ENCODE measurements around the gene VN1R2. TPM values are rescaled to one million over a fixed set of nuclear protein-coding genes. Genes with fewer than 3 reads are reported as not detected.
"Not testable (repeated sequence)": the region's sequence is repeated elsewhere in the genome, so short reads cannot be mapped to it uniquely, and the experiment has no call there.

VN1R2 gene
- total and polyA plus RNA-seq, 12 donors: not detected

DNA sequence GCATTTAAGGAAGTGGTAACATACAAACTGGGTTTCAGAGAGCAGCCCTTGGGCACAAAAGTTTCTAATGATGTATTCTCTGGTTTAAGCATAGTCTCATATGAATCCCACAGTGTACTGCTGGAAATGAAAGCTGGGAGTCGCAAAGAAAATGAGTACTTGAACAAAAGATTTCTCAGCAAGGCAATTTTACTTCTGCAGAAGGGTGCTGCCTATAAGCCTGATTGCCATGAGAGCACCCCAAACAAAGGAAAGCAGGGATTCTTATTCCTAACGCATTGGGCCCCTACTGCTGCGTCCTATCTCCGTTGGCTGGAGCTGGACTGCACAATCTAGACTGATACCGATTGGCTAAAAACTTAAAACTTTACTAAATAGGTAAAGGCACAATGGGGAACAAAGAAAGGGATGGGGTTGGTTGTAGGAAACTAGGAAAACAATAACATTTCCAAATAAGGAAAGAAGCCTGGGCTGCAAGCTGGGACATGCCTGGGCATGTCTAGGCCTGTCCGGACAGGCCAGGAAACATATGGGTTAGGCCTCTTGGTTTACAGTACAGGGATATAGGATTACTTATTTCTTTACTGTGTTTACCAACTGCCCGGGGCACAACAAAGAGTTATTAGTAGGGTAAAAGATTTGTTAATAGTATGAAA lies 36.8 kb downstream of the VN1R2 start:
- DNase-seq: no peak
- Histone ChIP-seq H3K4me3 (no peak overlapping the region), H3K9me3 (replicated peaks in 1 of 3) (no peaks in the 10 kb centered on the region), H3K36me3 (replicated peaks in 1 of 2) (no peaks in the 10 kb centered on the region), H3K27me3 (no peaks in the 10 kb centered on the region), H3K27ac (no peak overlapping the region), H3K4me1 (replicated peaks in 1 of 2) (no peaks in the 10 kb centered on the region)
- intact Hi-C loops (cut with DNase I): no loop called here
- WGBS, 4 donors: 71 to 87% (median 83%) methylated on average over 7 of the region's 7 CpGs
- TF ChIP-seq POLR2A (IDR thresholded peaks at IDR 0.05): no peak
- TF ChIP-seq, protein P1, sequence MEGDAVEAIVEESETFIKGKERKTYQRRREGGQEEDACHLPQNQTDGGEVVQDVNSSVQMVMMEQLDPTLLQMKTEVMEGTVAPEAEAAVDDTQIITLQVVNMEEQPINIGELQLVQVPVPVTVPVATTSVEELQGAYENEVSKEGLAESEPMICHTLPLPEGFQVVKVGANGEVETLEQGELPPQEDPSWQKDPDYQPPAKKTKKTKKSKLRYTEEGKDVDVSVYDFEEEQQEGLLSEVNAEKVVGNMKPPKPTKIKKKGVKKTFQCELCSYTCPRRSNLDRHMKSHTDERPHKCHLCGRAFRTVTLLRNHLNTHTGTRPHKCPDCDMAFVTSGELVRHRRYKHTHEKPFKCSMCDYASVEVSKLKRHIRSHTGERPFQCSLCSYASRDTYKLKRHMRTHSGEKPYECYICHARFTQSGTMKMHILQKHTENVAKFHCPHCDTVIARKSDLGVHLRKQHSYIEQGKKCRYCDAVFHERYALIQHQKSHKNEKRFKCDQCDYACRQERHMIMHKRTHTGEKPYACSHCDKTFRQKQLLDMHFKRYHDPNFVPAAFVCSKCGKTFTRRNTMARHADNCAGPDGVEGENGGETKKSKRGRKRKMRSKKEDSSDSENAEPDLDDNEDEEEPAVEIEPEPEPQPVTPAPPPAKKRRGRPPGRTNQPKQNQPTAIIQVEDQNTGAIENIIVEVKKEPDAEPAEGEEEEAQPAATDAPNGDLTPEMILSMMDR (IDR thresholded peaks at IDR 0.05): no peak

DNA sequence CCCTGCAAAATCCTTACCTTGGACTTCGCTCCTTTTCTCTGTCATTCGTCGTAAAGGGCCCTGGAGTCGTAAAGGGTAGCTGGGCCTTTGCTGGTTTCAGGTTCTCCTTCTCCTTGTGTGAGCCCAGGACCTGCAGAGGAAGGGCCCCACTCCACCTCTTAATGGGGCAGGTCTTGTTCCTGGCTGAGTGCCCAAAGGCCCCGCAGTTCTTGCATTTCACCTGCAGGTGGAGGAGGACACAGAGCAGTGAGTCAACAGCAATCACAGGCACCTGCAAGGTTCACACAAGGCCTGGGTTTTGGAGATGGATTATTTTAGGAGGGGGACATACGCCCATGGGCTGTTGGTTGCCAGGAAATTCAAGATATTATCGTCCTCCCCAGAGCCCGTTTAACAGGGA lies 43.2 kb downstream of the VN1R2 start:
- H3K36me3 ChIP-seq (replicated peaks in 1 of 2); DNase-seq; H3K9me3 ChIP-seq (replicated peaks in 1 of 3); intact Hi-C loops (cut with DNase I); H3K27ac ChIP-seq; H3K4me3 ChIP-seq; H3K4me1 ChIP-seq (replicated peaks in 1 of 2); H3K27me3 ChIP-seq: not testable (repeated sequence)
- 29 to 53% methylated on average over 1 to 2 of the region's 8 CpGs; no CpG with 5 or more reads in 2 of the 4 donors for WGBS, 4 donors

DNA sequence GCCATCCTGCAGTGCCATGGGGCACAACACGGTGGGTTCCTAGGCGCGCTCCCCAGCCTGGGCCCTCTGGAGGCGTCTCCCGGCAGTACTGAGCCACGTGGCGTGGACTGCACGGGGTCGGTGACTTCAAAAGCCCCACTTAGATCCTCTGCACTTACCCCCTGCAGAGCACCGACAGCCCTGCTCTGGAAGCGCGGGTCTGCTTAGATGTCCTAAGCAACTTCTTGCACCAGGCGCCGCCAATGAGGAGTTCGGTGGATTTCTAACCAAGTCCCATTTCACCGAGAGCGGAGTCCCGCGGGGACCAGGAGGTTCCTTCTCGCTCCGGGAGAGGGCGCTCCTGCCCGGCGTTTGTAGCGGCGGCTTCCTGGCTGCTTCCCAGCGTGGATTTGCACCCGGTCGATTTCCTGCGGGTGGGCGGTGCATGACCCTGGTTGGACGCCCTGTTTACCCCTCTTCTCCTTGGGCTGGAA lies 50.3 kb downstream of the VN1R2 start:
- no peaks in the 10 kb centered on the region for H3K4me1 ChIP-seq (replicated peaks in 1 of 2)
- peak in 5 of 7 donors; percentile 26 to 54 (median 35) for DNase-seq
- intact Hi-C loops (cut with DNase I): no loop called here

More for the DNA sequence above, 50.3 kb downstream of the VN1R2 start:
- no peaks in the 10 kb centered on the region for H3K9me3 ChIP-seq (replicated peaks in 1 of 3)
- no peaks in the 10 kb centered on the region for H3K27me3 ChIP-seq
- no peaks in the 10 kb centered on the region for H3K36me3 ChIP-seq (replicated peaks in 1 of 2)
- no peak overlapping the region for H3K27ac ChIP-seq
- TF ChIP-seq, protein P1 (IDR thresholded peaks at IDR 0.05): peak; percentile 24 to 57 (median 40)
- no peak for TF ChIP-seq POLR2A (IDR thresholded peaks at IDR 0.05)
- 3 to 4% (median 4%) methylated on average over 7 to 32 of the region's 32 CpGs for WGBS, 4 donors
- no peak overlapping the region for H3K4me3 ChIP-seq

Other genes with a start within 250 kb of the VN1R2 start
- gene ERVV-1, start 244.4 kb upstream of the VN1R2 start, total RNA-seq: not detected
- not detected for gene ERVV-1, start 244.4 kb upstream of the VN1R2 start, polyA plus RNA-seq
- gene ERVV-2, start 213.6 kb upstream of the VN1R2 start, total RNA-seq: not detected
- gene ERVV-2, start 213.6 kb upstream of the VN1R2 start, polyA plus RNA-seq: not detected
- gene ZNF160, start 154.9 kb upstream of the VN1R2 start, total RNA-seq: 100 to 1,000 TPM in 1 of 9 donors, 10 to 100 TPM in 8; 28.3 to 102 (median 68.7) TPM
- gene ZNF160, start 154.9 kb upstream of the VN1R2 start, polyA plus RNA-seq: 10 to 100 TPM; 26.1 to 66.6 (median 39.4) TPM
- gene ZNF415, start 125.4 kb upstream of the VN1R2 start, total RNA-seq: 10 to 100 TPM; 20.3 to 59.2 (median 38.5) TPM
- 10 to 100 TPM; 17.5 to 45.4 (median 42.0) TPM for gene ZNF415, start 125.4 kb upstream of the VN1R2 start, polyA plus RNA-seq
- 10 to 100 TPM in 7 of 9 donors, 1 to 10 TPM in 2; 8.1 to 20.8 (median 14.8) TPM for gene ZNF347, start 99.2 kb upstream of the VN1R2 start, total RNA-seq
- 10 to 100 TPM in 1 of 3 donors, 1 to 10 TPM in 2; 1.9 to 13.5 (median 4.2) TPM for gene ZNF347, start 99.2 kb upstream of the VN1R2 start, polyA plus RNA-seq
- gene ZNF665, start 64.9 kb upstream of the VN1R2 start, total RNA-seq: 1 to 10 TPM; 1.2 to 9.3 (median 5.0) TPM
- 1 to 10 TPM; 1.7 to 7.9 (median 1.9) TPM for gene ZNF665, start 64.9 kb upstream of the VN1R2 start, polyA plus RNA-seq
- gene ZNF677, start 3.4 kb upstream of the VN1R2 start, total RNA-seq: 10 to 100 TPM in 7 of 9 donors, 1 to 10 TPM in 2; 6.9 to 34.2 (median 20.8) TPM
- gene ZNF677, start 3.4 kb upstream of the VN1R2 start, polyA plus RNA-seq: 10 to 100 TPM in 1 of 3 donors, 1 to 10 TPM in 2; 6.9 to 22.4 (median 7.6) TPM
- not detected for gene VN1R4, start 9.4 kb downstream of the VN1R2 start, total RNA-seq
- not detected for gene VN1R4, start 9.4 kb downstream of the VN1R2 start, polyA plus RNA-seq
- 1 to 10 TPM; 2.9 to 7.6 (median 5.4) TPM for gene ZNF845, start 75.5 kb downstream of the VN1R2 start, total RNA-seq
- gene ZNF845, start 75.5 kb downstream of the VN1R2 start, polyA plus RNA-seq: 1 to 10 TPM; 1.5 to 5.2 (median 2.3) TPM
- 10 to 100 TPM in 5 of 9 donors, 1 to 10 TPM in 4; 3.0 to 22.5 (median 11.9) TPM for gene ZNF525, start 107.4 kb downstream of the VN1R2 start, total RNA-seq
- gene ZNF525, start 107.4 kb downstream of the VN1R2 start, polyA plus RNA-seq: 1 to 10 TPM; 5.7 to 9.5 (median 8.2) TPM
- 10 to 100 TPM; 11.4 to 24.0 (median 17.3) TPM for gene ZNF765, start 136.9 kb downstream of the VN1R2 start, total RNA-seq
- 10 to 100 TPM in 1 of 3 donors, 1 to 10 TPM in 2; 4.3 to 15.1 (median 9.4) TPM for gene ZNF765, start 136.9 kb downstream of the VN1R2 start, polyA plus RNA-seq
- 10 to 100 TPM in 5 of 9 donors, 1 to 10 TPM in 4; 5.8 to 17.0 (median 10.6) TPM for gene ZNF761, start 173.7 kb downstream of the VN1R2 start, total RNA-seq
- gene ZNF761, start 173.7 kb downstream of the VN1R2 start, polyA plus RNA-seq: 10 to 100 TPM; 10.9 to 22.0 (median 11.0) TPM
- 1 to 10 TPM; 1.6 to 6.4 (median 3.1) TPM for gene ZNF813, start 209.4 kb downstream of the VN1R2 start, total RNA-seq
- gene ZNF813, start 209.4 kb downstream of the VN1R2 start, polyA plus RNA-seq: 1 to 10 TPM in 2 of 3 donors, under 1 TPM in 1; 0.51 to 2.4 (median 1.5) TPM

Data from adrenal gland (tissue), 12 donors.